Activated CD8-positive, alpha-beta T cell treated with anti-CD3 and anti-CD28 coated beads for 36 hours (primary cell): ENCODE measurements around the gene TGFBI. TPM values are rescaled to one million over a fixed set of nuclear protein-coding genes. Genes with fewer than 3 reads are reported as not detected.

Experiments used
- ATAC-seq: fragments of 200-7000 bp; cut with Tn5 transposase; one replicate; pipeline ENCODE4 v1.10.0; 2021; ENCODE audit warnings: mild to moderate bottlenecking, moderate library complexity
- CTCF ChIA-PET: fragments of 350-600 bp; sonication (Branson Sonifier 250); formaldehyde crosslinking; loops from one replicate; lab custom pipeline; 2021; ENCODE audit warnings: antibody characterized with exemption; lab: Charles Lee
- POLR2A ChIA-PET: fragments of 350-600 bp; sonication (Branson Sonifier 250); formaldehyde crosslinking; loops from one replicate; lab custom pipeline; 2021; ENCODE audit warnings: antibody characterized with exemption; lab: Charles Lee
- DNase-seq: peaks from one replicate; pipeline ENCODE4 v3.0.0-alpha.2; 2020
- H3K27ac Mint-ChIP-seq: one replicate; pipeline ENCODE4 v1.8.0; 2021; ENCODE audit warnings: mild to moderate bottlenecking, mixed read lengths
- H3K27me3 Mint-ChIP-seq: one replicate; pipeline ENCODE4 v1.8.0; 2021; ENCODE audit warnings: mixed read lengths
- H3K36me3 Mint-ChIP-seq: one replicate; pipeline ENCODE4 v1.8.0; 2021; ENCODE audit warnings: low read depth, mixed read lengths
- H3K4me1 Mint-ChIP-seq: one replicate; pipeline ENCODE4 v1.8.0; 2021; ENCODE audit warnings: low read depth, mixed read lengths
- H3K4me3 Mint-ChIP-seq: one replicate; pipeline ENCODE4 v1.8.0; 2021; ENCODE audit warnings: mild to moderate bottlenecking, moderate library complexity, mixed read lengths
- H3K9me3 Mint-ChIP-seq: one replicate; pipeline ENCODE4 v1.8.0; 2021; ENCODE audit warnings: mixed read lengths
- CTCF ChIP-seq: fragments of 200-600 bp; IDR thresholded peaks from one replicate; pipeline ENCODE4 v1.8.0; 2022; ENCODE audit warnings: antibody characterized with exemption, mild to moderate bottlenecking
- intact Hi-C: fragments of 100-400 bp; cut with micrococcal nuclease; formaldehyde crosslinking; loops from one replicate; pipeline ENCODE4 v1.10.0; 2022
- total RNA-seq, 2 experiments: library from RNA; stranded (reverse); gene quantifications; one replicate each; pipeline ENCODE4 v1.2.3, GENCODE V29; 2021

Gene TGFBI
- total RNA-seq, 2 experiments from 2014 or later = not detected

GRCh38 chr5:136089791-136090190, 61.0 kb downstream of the TGFBI start:
- H3K4me3 Mint-ChIP-seq = no peak overlapping the region
- no peaks in the 10 kb centered on the region for H3K36me3 Mint-ChIP-seq
- CTCF ChIA-PET = interaction anchor here (0.9 to 1.0 kb wide), 2 partner anchors 9 to 114 kb away, joined by 3 read pairs; no protein-coding TSS in a partner anchor
- POLR2A ChIA-PET = no interaction called here
- ATAC-seq (no peak), DNase-seq (no peak)
- intact Hi-C loops = loop anchor here (10.0 kb wide), 1 partner anchor 115 kb away; no protein-coding TSS in a partner anchor
- H3K9me3 Mint-ChIP-seq = no peaks in the 10 kb centered on the region
- no peak for TF ChIP-seq CTCF
- no peaks in the 10 kb centered on the region for H3K4me1 Mint-ChIP-seq
- H3K27me3 Mint-ChIP-seq = peaks cover 5% of the 10 kb centered on the region
- no peak overlapping the region for H3K27ac Mint-ChIP-seq

GRCh38 chr5:136090319-136090718, 61.5 kb downstream of the TGFBI start:
- ATAC-seq (no peak), DNase-seq (no peak)
- CTCF ChIA-PET = interaction anchor here (0.9 to 1.0 kb wide), 2 partner anchors 9 to 115 kb away, joined by 3 read pairs; no protein-coding TSS in a partner anchor
- H3K4me3 Mint-ChIP-seq = no peak overlapping the region
- POLR2A ChIA-PET = no interaction called here
- intact Hi-C loops = no loop called here
- H3K4me1 Mint-ChIP-seq = no peaks in the 10 kb centered on the region
- H3K36me3 Mint-ChIP-seq = no peaks in the 10 kb centered on the region
- H3K9me3 Mint-ChIP-seq = no peaks in the 10 kb centered on the region
- TF ChIP-seq CTCF = no peak
- H3K27me3 Mint-ChIP-seq = peaks cover 4% of the 10 kb centered on the region
- no peak overlapping the region for H3K27ac Mint-ChIP-seq

- CTCF ChIA-PET = no interaction called here
- no peak for ATAC-seq
Measured at GRCh38 chr5:136094189-136094912, 65.6 kb downstream of the TGFBI start.

DNA sequence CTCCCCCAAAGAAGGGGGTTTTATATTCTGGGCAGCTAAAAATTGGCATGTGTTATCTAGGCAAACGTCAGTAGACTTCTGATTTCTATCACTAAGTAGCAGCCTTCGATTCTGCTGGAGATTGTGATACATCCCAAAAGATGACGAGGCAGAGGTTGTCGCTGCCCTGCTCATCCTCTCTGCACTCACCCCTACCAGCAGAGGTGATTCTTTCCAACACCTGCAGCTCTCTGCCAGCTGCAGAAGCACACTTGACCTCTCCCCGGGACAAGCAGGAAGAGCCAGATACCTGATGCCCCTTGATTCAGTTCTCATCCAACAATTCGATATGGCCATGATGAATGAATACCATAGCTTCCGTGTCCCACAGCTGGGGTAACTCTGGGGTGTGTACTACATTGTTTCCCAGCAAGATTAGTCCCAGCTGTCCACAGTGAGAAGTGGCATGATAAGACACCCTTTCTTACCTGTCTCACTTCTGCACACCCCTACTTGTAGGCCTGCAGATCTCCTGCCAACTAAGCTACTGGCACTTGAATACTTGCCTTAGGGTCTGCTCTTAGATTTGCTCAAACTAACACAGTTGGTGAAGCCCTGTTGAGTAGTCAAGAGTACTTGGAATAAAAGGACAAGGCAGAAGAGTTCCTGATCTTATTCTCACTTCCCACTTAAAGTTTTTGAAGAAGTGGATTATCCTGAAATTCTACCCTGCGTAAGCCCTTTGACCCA, 66.3 kb downstream of the TGFBI start:
- CTCF ChIA-PET = no interaction called here
- ATAC-seq = no peak
- H3K27me3 Mint-ChIP-seq = peaks cover 5% of the 10 kb centered on the region

More at GRCh38 chr5:136094189-136094912, 65.6 kb downstream of the TGFBI start:
- POLR2A ChIA-PET = no interaction called here
- H3K9me3 Mint-ChIP-seq = no peaks in the 10 kb centered on the region
- no peak for DNase-seq
- H3K27ac Mint-ChIP-seq = no peak overlapping the region
- H3K36me3 Mint-ChIP-seq = no peaks in the 10 kb centered on the region
- peaks cover 5% of the 10 kb centered on the region for H3K27me3 Mint-ChIP-seq
- intact Hi-C loops = no loop called here
- no peak for TF ChIP-seq CTCF
- H3K4me3 Mint-ChIP-seq = no peak overlapping the region
- no peaks in the 10 kb centered on the region for H3K4me1 Mint-ChIP-seq

More for the DNA sequence above, 66.3 kb downstream of the TGFBI start:
- H3K36me3 Mint-ChIP-seq = no peaks in the 10 kb centered on the region
- TF ChIP-seq CTCF = no peak
- POLR2A ChIA-PET = no interaction called here
- no peak for DNase-seq
- H3K27ac Mint-ChIP-seq = no peak overlapping the region
- intact Hi-C loops = no loop called here
- H3K4me3 Mint-ChIP-seq = no peak overlapping the region
- no peaks in the 10 kb centered on the region for H3K4me1 Mint-ChIP-seq
- H3K9me3 Mint-ChIP-seq = no peaks in the 10 kb centered on the region
